ENCODE results near the gene TSBP1. TPM values are rescaled to one million over a fixed set of nuclear protein-coding genes. Genes with fewer than 3 reads are reported as not detected.

Gene TSBP1, protein sequence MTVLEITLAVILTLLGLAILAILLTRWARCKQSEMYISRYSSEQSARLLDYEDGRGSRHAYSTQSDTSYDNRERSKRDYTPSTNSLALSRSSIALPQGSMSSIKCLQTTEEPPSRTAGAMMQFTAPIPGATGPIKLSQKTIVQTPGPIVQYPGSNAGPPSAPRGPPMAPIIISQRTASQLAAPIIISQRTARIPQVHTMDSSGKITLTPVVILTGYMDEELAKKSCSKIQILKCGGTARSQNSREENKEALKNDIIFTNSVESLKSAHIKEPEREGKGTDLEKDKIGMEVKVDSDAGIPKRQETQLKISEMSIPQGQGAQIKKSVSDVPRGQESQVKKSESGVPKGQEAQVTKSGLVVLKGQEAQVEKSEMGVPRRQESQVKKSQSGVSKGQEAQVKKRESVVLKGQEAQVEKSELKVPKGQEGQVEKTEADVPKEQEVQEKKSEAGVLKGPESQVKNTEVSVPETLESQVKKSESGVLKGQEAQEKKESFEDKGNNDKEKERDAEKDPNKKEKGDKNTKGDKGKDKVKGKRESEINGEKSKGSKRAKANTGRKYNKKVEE
- total RNA-seq: not detected
- not detected for polyA plus RNA-seq
- not detected for total RNA-seq

DNA sequence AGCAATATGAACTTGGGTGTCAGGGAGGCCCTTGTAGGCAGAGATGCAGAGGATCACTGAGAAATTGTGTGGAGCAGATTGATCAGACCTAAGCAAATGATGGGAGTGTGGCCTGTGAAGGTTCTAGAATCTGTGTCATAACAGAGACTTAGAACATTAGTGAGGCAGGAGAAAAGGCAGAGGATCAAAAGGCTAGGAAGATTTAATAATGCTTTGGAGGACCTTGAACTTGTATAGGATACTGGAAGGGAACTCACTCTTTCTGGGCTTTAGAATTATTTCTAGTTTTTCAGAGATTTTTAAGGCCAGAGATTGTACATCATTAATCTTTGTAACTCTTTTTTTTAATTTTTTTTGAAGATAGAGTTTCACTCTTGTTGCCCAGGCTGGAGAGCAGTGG is at the start of gene TSBP1:
Gene TSBP1, minus strand, starts transcription at position 101 of the 400 bp plus-strand sequence. CDS start 197 bp downstream, outside the sequence.
- H3K4me1 Mint-ChIP-seq: peaks cover 0 to 6% (median 0%) of the 10 kb centered on the region in 7 donors
- Histone ChIP-seq H3K4me3 (ENCODE audit: low read length) (no peak within 1 kb of the TSS), H3K9me3 (ENCODE audit: control insufficient read depth in 2 of 3, low read length in 3 of 3) (no peaks in the 10 kb centered on the region), H3K27me3 (ENCODE audit: control insufficient read depth in 2 of 2, insufficient read depth in 2 of 2, low read length in 2 of 2) (peaks cover 0 to 6% of the 10 kb centered on the region in 2 donors), H3K36me3 (ENCODE audit: control insufficient read depth in 2 of 3, insufficient read depth in 3 of 3, low read length in 3 of 3) (no peaks in the 10 kb centered on the region), H3K27ac (ENCODE audit: low read depth, low read length) (no peak within 1 kb of the TSS), H3K4me1 (ENCODE audit: control insufficient read depth in 2 of 2, insufficient read depth in 2 of 2, low read length in 2 of 2) (no peaks in the 10 kb centered on the region)
- POLR2A ChIA-PET: no interaction called here
- H3K9me3 Mint-ChIP-seq: no peaks in the 10 kb centered on the region
- no peak within 1 kb of the TSS for H3K27ac Mint-ChIP-seq
- H3K27me3 Mint-ChIP-seq: peaks cover 14 to 51% (median 23%) of the 10 kb centered on the region in 5 donors
- no peak within 1 kb of the TSS for H3K4me3 Mint-ChIP-seq
- no peak for ATAC-seq
- DNase-seq: no peak
- CTCF ChIA-PET: no interaction called here
- intact Hi-C loops (cut with micrococcal nuclease): no loop called here
- H3K36me3 Mint-ChIP-seq: no peaks in the 10 kb centered on the region

- H3K4me1 ChIP-seq (ENCODE audit: control insufficient read depth in 2 of 2, insufficient read depth in 2 of 2, low read length in 2 of 2): no peaks in the 10 kb centered on the region
- peaks cover 37 to 73% (median 50%) of the 10 kb centered on the region in 5 donors for H3K27me3 Mint-ChIP-seq
- no peak overlapping the region for H3K27ac Mint-ChIP-seq
- no peak for DNase-seq
- no peak for ATAC-seq
- CTCF ChIA-PET: interaction anchor here (0.6 to 5.5 kb wide), 6 partner anchors 43 to 462 kb away, joined by 3 to 54 read pairs (median 4); no protein-coding TSS in a partner anchor
- H3K4me1 Mint-ChIP-seq: peaks cover 3 to 14% (median 5%) of the 10 kb centered on the region in 7 donors
- intact Hi-C loops (cut with micrococcal nuclease): no loop called here
- H3K4me3 ChIP-seq (ENCODE audit: low read length): no peak overlapping the region
- POLR2A ChIA-PET: no interaction called here
- no peaks in the 10 kb centered on the region for H3K36me3 Mint-ChIP-seq
- H3K9me3 ChIP-seq (ENCODE audit: control insufficient read depth in 2 of 3, low read length in 3 of 3): no peaks in the 10 kb centered on the region
- H3K27ac ChIP-seq (ENCODE audit: low read depth, low read length): no peak overlapping the region
- H3K36me3 ChIP-seq (ENCODE audit: control insufficient read depth in 2 of 3, insufficient read depth in 3 of 3, low read length in 3 of 3): no peaks in the 10 kb centered on the region
- H3K27me3 ChIP-seq (ENCODE audit: control insufficient read depth in 2 of 2, insufficient read depth in 2 of 2, low read length in 2 of 2): peaks cover 3% of the 10 kb centered on the region in 2 donors
- H3K4me3 Mint-ChIP-seq: no peak overlapping the region
- peaks cover 0 to 2% (median 0%) of the 10 kb centered on the region in 11 donors for H3K9me3 Mint-ChIP-seq
Observed at GRCh38 chr6:32416036-32416435, 44.3 kb upstream of the TSBP1 start.

GRCh38 chr6:32415521-32416019 is 43.9 kb upstream of the TSBP1 start:
- peak; percentile 84 for ATAC-seq
- no peaks in the 10 kb centered on the region for H3K4me1 ChIP-seq (ENCODE audit: control insufficient read depth in 2 of 2, insufficient read depth in 2 of 2, low read length in 2 of 2)
- H3K4me3 ChIP-seq (ENCODE audit: low read length): no peak overlapping the region
- no peaks in the 10 kb centered on the region for H3K9me3 ChIP-seq (ENCODE audit: control insufficient read depth in 2 of 3, low read length in 3 of 3)
- Mint-ChIP-seq H3K4me1 (peaks cover 3 to 14% (median 5%) of the 10 kb centered on the region in 7 donors), H3K27ac (no peak overlapping the region), H3K9me3 (peaks cover 0 to 2% (median 0%) of the 10 kb centered on the region in 11 donors), H3K27me3 (peaks cover 37 to 71% (median 50%) of the 10 kb centered on the region in 5 donors), H3K36me3 (no peaks in the 10 kb centered on the region), H3K4me3 (peak overlapping the region in 3 of 10 donors; percentile 14 to 39 (median 29))
- peak; percentile 43 to 73 (median 61) for DNase-seq
- peaks cover 3% of the 10 kb centered on the region in 2 donors for H3K27me3 ChIP-seq (ENCODE audit: control insufficient read depth in 2 of 2, insufficient read depth in 2 of 2, low read length in 2 of 2)
- CTCF ChIA-PET: interaction anchor here (0.6 to 5.5 kb wide), 8 partner anchors 60 to 462 kb away, joined by 3 to 54 read pairs (median 4); no protein-coding TSS in a partner anchor
- H3K36me3 ChIP-seq (ENCODE audit: control insufficient read depth in 2 of 3, insufficient read depth in 3 of 3, low read length in 3 of 3): no peaks in the 10 kb centered on the region
- intact Hi-C loops (cut with micrococcal nuclease): loop anchor here (1.0 to 2.0 kb wide), 4 partner anchors 207 to 382 kb away; no protein-coding TSS in a partner anchor
- H3K27ac ChIP-seq (ENCODE audit: low read depth, low read length): no peak overlapping the region
- POLR2A ChIA-PET: interaction anchor here (0.8 to 0.9 kb wide), 2 partner anchors 378 to 425 kb away, joined by 3 read pairs; no protein-coding TSS in a partner anchor

DNA sequence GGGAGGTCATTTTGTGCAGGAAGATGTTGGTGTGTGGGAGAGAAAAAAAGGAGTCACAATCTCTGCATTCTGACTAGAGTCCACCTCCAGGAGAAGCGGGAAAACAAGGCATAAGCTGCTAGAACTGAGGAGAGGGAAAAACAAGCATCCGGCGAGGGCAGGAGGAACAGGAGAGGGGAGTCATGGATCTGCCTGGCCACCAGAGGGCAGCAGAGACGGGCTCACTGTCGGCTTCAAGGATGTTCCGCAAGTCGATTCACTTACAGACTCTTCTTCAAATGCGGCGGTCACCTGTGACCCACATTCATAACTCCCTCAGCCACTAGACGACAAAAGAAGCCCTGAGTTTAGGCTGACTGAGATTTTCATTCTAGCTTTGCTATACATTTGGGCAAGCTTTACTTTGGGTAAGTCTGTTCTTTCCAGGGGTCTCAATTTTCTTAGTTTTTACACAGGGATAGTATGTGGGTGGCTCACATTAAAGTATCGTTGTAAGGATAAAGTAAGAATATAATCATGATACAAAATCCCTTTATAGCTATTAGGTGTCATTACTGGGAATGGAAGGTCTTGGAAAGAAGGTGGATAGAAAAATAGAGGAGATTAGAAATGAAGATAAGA is 41.8 kb upstream of the TSBP1 start:
- intact Hi-C loops (cut with micrococcal nuclease): loop anchor here (1.0 to 5.0 kb wide), 9 partner anchors 168 to 455 kb away; no protein-coding TSS in a partner anchor
- peaks cover 3 to 14% (median 8%) of the 10 kb centered on the region in 7 donors for H3K4me1 Mint-ChIP-seq
- Histone ChIP-seq H3K27ac (ENCODE audit: low read depth, low read length) (no peak overlapping the region), H3K36me3 (ENCODE audit: control insufficient read depth in 2 of 3, insufficient read depth in 3 of 3, low read length in 3 of 3) (no peaks in the 10 kb centered on the region), H3K9me3 (ENCODE audit: control insufficient read depth in 2 of 3, low read length in 3 of 3) (no peaks in the 10 kb centered on the region), H3K27me3 (ENCODE audit: control insufficient read depth in 2 of 2, insufficient read depth in 2 of 2, low read length in 2 of 2) (peaks cover 0 to 3% of the 10 kb centered on the region in 2 donors), H3K4me3 (ENCODE audit: low read length) (no peak overlapping the region), H3K4me1 (ENCODE audit: control insufficient read depth in 2 of 2, insufficient read depth in 2 of 2, low read length in 2 of 2) (no peaks in the 10 kb centered on the region)
- H3K27me3 Mint-ChIP-seq: peaks cover 30 to 62% (median 45%) of the 10 kb centered on the region in 5 donors
- H3K27ac Mint-ChIP-seq: no peak overlapping the region
- ATAC-seq (peak; percentile 96), DNase-seq (peak; percentile 54 to 85 (median 79))
- peaks cover 0 to 2% (median 0%) of the 10 kb centered on the region in 11 donors for H3K9me3 Mint-ChIP-seq
- H3K4me3 Mint-ChIP-seq: no peak overlapping the region
- no peaks in the 10 kb centered on the region for H3K36me3 Mint-ChIP-seq
- POLR2A ChIA-PET: interaction anchor here (0.6 to 1.2 kb wide), 3 partner anchors 59 to 438 kb away, joined by 3 read pairs; no protein-coding TSS in a partner anchor
- CTCF ChIA-PET: interaction anchor here (0.6 to 5.5 kb wide), 27 partner anchors 8 to 455 kb away, joined by 3 to 54 read pairs (median 4); partner anchors contain the start of gene TAP2

GRCh38 chr6:32411566-32412327 is 40.0 kb upstream of the TSBP1 start:
- no peaks in the 10 kb centered on the region for H3K9me3 ChIP-seq (ENCODE audit: control insufficient read depth in 2 of 3, low read length in 3 of 3)
- no peaks in the 10 kb centered on the region for H3K4me1 ChIP-seq (ENCODE audit: control insufficient read depth in 2 of 2, insufficient read depth in 2 of 2, low read length in 2 of 2)
- peaks cover 0 to 1% of the 10 kb centered on the region in 2 donors for H3K27me3 ChIP-seq (ENCODE audit: control insufficient read depth in 2 of 2, insufficient read depth in 2 of 2, low read length in 2 of 2)
- H3K27ac Mint-ChIP-seq: no peak overlapping the region
- H3K27me3 Mint-ChIP-seq: peaks cover 27 to 70% (median 49%) of the 10 kb centered on the region in 5 donors
- no peak overlapping the region for H3K4me3 ChIP-seq (ENCODE audit: low read length)
- intact Hi-C loops (cut with micrococcal nuclease): loop anchor here in 1 of 2 donors (2.0 to 5.0 kb wide), 2 partner anchors 167 to 456 kb away; no protein-coding TSS in a partner anchor
- DNase-seq: no peak
- peaks cover 3 to 19% (median 8%) of the 10 kb centered on the region in 7 donors for H3K4me1 Mint-ChIP-seq
- ChIA-PET CTCF (interaction anchor here (0.8 to 3.8 kb wide), 6 partner anchors 11 to 457 kb away, joined by 3 to 39 read pairs (median 14); no protein-coding TSS in a partner anchor), POLR2A (no interaction called here)
- no peak overlapping the region for H3K27ac ChIP-seq (ENCODE audit: low read depth, low read length)
- H3K9me3 Mint-ChIP-seq: peaks cover 0 to 2% (median 0%) of the 10 kb centered on the region in 11 donors
- H3K36me3 ChIP-seq (ENCODE audit: control insufficient read depth in 2 of 3, insufficient read depth in 3 of 3, low read length in 3 of 3): no peaks in the 10 kb centered on the region
- H3K4me3 Mint-ChIP-seq: no peak overlapping the region
- ATAC-seq: no peak
- no peaks in the 10 kb centered on the region for H3K36me3 Mint-ChIP-seq
